Gastroesophageal sphincter (tissue), 3 donors: Measurements from ENCODE around the gene KLHDC4.

Experiments
- EP300 ChIP-seq: sonication (generic); formaldehyde crosslinking; IDR thresholded peaks from one replicate; pipeline ENCODE4 v1.6.1; 2017; ENCODE audit warnings: antibody characterized with exemption, mild to moderate bottlenecking
- POLR2AphosphoS5 ChIP-seq: sonication (generic); formaldehyde crosslinking; IDR thresholded peaks from one replicate; pipeline ENCODE4 v1.6.1; 2017; ENCODE audit warnings: antibody characterized with exemption
- TF ChIP-seq, protein P1 (sequence below), 4 experiments: fragments of 200-600 bp in 2 of 4; fragments of 450-650 bp in 2 of 4; sonication (generic) in 1 of 4; IDR thresholded peaks; one replicate each; pipeline ENCODE4 v1.5.1; 2017 to 2019; ENCODE audit warnings: antibody characterized with exemption in 4 of 4, mild to moderate bottlenecking in 2 of 4, moderate library complexity in 2 of 4

DNA sequence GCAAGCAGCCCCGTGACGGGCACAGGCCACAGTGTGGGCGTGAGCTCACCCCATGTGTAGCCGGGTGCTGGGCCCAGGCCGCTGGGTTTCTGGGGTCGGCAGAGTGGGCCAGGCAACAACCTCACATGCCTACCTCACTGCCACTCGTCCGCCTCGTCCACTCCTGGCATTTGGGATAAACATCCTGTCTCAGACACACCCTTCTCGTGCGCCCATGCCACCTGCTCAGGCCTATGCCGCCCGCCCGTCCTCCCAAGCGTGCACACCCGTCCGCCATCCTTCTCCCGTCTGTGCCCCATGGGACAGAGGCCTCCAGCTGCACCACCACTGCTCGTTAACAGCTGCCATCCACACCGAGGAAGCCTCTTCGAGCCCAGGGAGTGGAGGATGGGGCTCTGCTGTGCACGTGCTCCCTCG is 64.3 kb downstream of the KLHDC4 start:
- TF ChIP-seq POLR2AphosphoS5 (no peak), EP300 (no peak)
- TF ChIP-seq, protein P1, sequence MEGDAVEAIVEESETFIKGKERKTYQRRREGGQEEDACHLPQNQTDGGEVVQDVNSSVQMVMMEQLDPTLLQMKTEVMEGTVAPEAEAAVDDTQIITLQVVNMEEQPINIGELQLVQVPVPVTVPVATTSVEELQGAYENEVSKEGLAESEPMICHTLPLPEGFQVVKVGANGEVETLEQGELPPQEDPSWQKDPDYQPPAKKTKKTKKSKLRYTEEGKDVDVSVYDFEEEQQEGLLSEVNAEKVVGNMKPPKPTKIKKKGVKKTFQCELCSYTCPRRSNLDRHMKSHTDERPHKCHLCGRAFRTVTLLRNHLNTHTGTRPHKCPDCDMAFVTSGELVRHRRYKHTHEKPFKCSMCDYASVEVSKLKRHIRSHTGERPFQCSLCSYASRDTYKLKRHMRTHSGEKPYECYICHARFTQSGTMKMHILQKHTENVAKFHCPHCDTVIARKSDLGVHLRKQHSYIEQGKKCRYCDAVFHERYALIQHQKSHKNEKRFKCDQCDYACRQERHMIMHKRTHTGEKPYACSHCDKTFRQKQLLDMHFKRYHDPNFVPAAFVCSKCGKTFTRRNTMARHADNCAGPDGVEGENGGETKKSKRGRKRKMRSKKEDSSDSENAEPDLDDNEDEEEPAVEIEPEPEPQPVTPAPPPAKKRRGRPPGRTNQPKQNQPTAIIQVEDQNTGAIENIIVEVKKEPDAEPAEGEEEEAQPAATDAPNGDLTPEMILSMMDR (IDR thresholded peaks at IDR 0.05): no peak
